Measurements from ENCODE around the gene KIF3A.
"Not testable (repeated sequence)": the region's sequence is repeated elsewhere in the genome, so short reads cannot be mapped to it uniquely, and the experiment has no call there.

KIF3A gene

DNA sequence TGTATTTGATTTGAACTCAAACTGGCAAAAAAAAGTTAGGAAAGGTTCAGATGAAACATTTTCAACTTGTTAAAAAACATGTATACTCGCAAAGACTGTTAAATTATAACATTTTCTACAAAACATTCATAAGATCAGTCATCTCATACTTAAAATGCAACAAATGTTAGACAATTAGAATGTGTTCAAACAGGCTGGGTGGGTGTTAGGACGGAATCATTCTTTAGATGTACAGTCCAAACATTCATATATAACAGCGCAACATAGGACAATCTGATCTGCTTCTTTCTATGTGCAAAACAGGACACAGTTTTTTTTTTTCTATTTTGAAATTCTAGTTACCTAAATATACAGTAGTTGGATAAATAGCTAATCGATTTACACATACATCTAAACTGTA lies 41.4 kb downstream of the KIF3A start:
- DNase-seq (ENCODE audit: low read depth): no peak
- no peak for TF ChIP-seq CTCF (IDR thresholded peaks at IDR 0.05; ENCODE audit: low read depth, low read length, missing control alignments)

DNA sequence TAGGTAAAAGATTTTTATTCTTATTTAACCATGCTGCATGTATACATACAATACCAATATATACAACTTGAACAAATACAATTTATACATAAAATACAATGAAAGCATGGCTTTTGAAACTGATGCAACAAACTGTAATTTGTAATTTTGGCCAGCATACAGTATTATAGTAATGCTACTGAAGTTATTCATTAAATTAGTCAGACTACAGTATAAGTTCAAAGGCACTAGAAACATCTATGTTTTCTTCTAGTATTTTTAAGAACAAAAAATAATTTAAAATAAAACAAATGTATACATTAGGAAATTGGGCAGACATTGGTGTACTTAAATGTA lies 44.7 kb downstream of the KIF3A start:
- TF ChIP-seq CTCF (IDR thresholded peaks at IDR 0.05; ENCODE audit: low read depth, low read length, missing control alignments): no peak
- no peak for DNase-seq (ENCODE audit: low read depth)
- H3K4me3 ChIP-seq (ENCODE audit: low read depth, low read length): no peak overlapping the region

More for the DNA sequence above, 41.4 kb downstream of the KIF3A start:
- no peak overlapping the region for H3K4me3 ChIP-seq (ENCODE audit: low read depth, low read length)

- H3K4me3 ChIP-seq (ENCODE audit: low read depth, low read length); DNase-seq (ENCODE audit: low read depth): not testable (repeated sequence)
These were observed 45.4 kb downstream of the KIF3A start for GRCh38 chr5:132691755-132692631.

GRCh38 chr5:132690156-132690555 lies 47.2 kb downstream of the KIF3A start:
- TF ChIP-seq CTCF (IDR thresholded peaks at IDR 0.05; ENCODE audit: low read depth, low read length, missing control alignments): no peak
- no peak for DNase-seq (ENCODE audit: low read depth)
- H3K4me3 ChIP-seq (ENCODE audit: low read depth, low read length): no peak overlapping the region

- no peak overlapping the region for H3K4me3 ChIP-seq (ENCODE audit: low read depth, low read length)
- TF ChIP-seq CTCF (IDR thresholded peaks at IDR 0.05; ENCODE audit: low read depth, low read length, missing control alignments): no peak
- no peak for DNase-seq (ENCODE audit: low read depth)
These were observed 47.8 kb downstream of the KIF3A start for GRCh38 chr5:132689513-132689912.

- no peak for DNase-seq (ENCODE audit: low read depth)
- H3K4me3 ChIP-seq (ENCODE audit: low read depth, low read length): no peak overlapping the region
- TF ChIP-seq CTCF (IDR thresholded peaks at IDR 0.05; ENCODE audit: low read depth, low read length, missing control alignments): no peak
These were observed 48.6 kb downstream of the KIF3A start for GRCh38 chr5:132688536-132689339.

DNA sequence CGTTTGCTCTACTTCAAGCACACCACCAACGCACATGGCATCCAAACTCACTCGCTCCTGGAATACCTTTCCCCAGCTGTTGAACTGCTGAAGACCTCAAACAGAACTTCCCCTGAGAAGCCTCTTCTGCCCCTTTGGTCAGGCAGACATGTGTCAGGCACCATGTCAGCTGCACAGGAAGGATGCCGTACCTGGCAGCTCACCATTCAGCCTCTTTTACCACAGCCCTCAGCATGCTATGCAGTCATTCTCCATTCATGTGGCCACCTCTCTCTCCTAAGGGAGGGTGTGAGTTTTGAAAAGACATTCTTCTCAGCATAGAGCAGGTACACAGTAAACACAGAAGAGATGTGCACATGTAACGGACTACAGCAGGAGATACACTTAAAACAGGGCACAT lies 49.4 kb downstream of the KIF3A start:
- no peak for DNase-seq (ENCODE audit: low read depth)
- no peak overlapping the region for H3K4me3 ChIP-seq (ENCODE audit: low read depth, low read length)
- no peak for TF ChIP-seq CTCF (IDR thresholded peaks at IDR 0.05; ENCODE audit: low read depth, low read length, missing control alignments)
